Hepatocyte (in vitro differentiated cells): ENCODE results near the gene LCN15. TPM values are rescaled to one million over a fixed set of nuclear protein-coding genes. Genes with fewer than 3 reads are reported as not detected.

ENCODE experiments used
- DNase-seq: peaks from one replicate; pipeline ENCODE4 v3.0.0-alpha.2; 2016; ENCODE audit warnings: low spot score
- H2AFZ ChIP-seq: fragments of 200-600 bp; sonication (generic); 2 replicates; pipeline ENCODE4 v1.6.0; 2016; ENCODE audit warnings: antibody characterized with exemption, mild to moderate bottlenecking
- H3K27ac ChIP-seq: fragments of 200-600 bp; sonication (generic); 2 replicates; pipeline ENCODE4 v1.5.1; 2016; ENCODE audit warnings: mild to moderate bottlenecking
- H3K27me3 ChIP-seq: fragments of 200-600 bp; sonication (generic); 2 replicates; pipeline ENCODE4 v1.6.1; 2016
- H3K36me3 ChIP-seq: fragments of 200-600 bp; sonication (generic); replicated peaks from 2 replicates; pipeline ENCODE4 v1.5.1; 2016; ENCODE audit warnings: low read depth; ENCODE audit not compliant: insufficient read depth
- H3K4me1 ChIP-seq: fragments of 200-600 bp; sonication (generic); 2 replicates; pipeline ENCODE4 v1.5.1; 2016; ENCODE audit warnings: mild to moderate bottlenecking, moderate library complexity; ENCODE audit not compliant: insufficient read depth
- H3K4me2 ChIP-seq: fragments of 200-600 bp; sonication (generic); 2 replicates; pipeline ENCODE4 v1.6.0; 2016
- H3K4me3 ChIP-seq: fragments of 200-600 bp; sonication (generic); 2 replicates; pipeline ENCODE4 v1.5.1; 2016; ENCODE audit warnings: mild to moderate bottlenecking
- H3K79me2 ChIP-seq: fragments of 200-600 bp; sonication (generic); 2 replicates; pipeline ENCODE4 v1.6.0; 2017; ENCODE audit warnings: mild to moderate bottlenecking
- H3K9me2 ChIP-seq: fragments of 200-600 bp; sonication (generic); replicated peaks from 2 replicates; pipeline ENCODE4 v1.6.0; 2017; ENCODE audit warnings: mild to moderate bottlenecking; ENCODE audit not compliant: insufficient read depth
- H3K9me3 ChIP-seq: fragments of 200-600 bp; sonication (generic); 2 replicates; pipeline ENCODE4 v1.5.1; 2016; ENCODE audit warnings: low read depth, mild to moderate bottlenecking
- H4K20me1 ChIP-seq: fragments of 200-600 bp; sonication (generic); 2 replicates; pipeline ENCODE4 v1.6.0; 2016; ENCODE audit warnings: mild to moderate bottlenecking; ENCODE audit not compliant: insufficient read depth, poor library complexity, severe bottlenecking
- EZH2 ChIP-seq: fragments of 200-600 bp; sonication (generic); IDR thresholded peaks from 2 replicates; pipeline ENCODE4 v1.6.1; 2016; ENCODE audit warnings: antibody characterized with exemption, mild to moderate bottlenecking, borderline replicate concordance
- EZH2phosphoT487 ChIP-seq: fragments of 200-600 bp; sonication (generic); IDR thresholded peaks from one replicate; pipeline ENCODE4 v1.6.1; 2018; ENCODE audit warnings: antibody characterized with exemption, mild to moderate bottlenecking, low read depth, moderate library complexity; ENCODE audit not compliant: unreplicated experiment, severe bottlenecking
- WGBS: methylation state at CpG from one replicate; pipeline ENCODE4 v1.1.6; 2016; ENCODE audit warnings: low lambda C conversion rate; ENCODE audit errors: missing lambda C conversion rate; 5-methylcytosine and 5-hydroxymethylcytosine counted together
- polyA plus RNA-seq: library from polyadenylated mRNA; unstranded; fragments of >200 nt; fragmentation: Nextera tagmentation; extraction: Ambion mirVana; gene quantifications from 2 replicates; pipeline ENCODE4 v1.2.1, GENCODE V29; 2016
- total RNA-seq: library from RNA; depleted of rRNA; stranded (reverse); fragments of >200 nt; gene quantifications from 2 replicates; pipeline ENCODE4 v1.2.3, GENCODE V29; 2014
- TF ChIP-seq, protein P1 (sequence below): fragments of 200-600 bp; sonication (generic); IDR thresholded peaks from 2 replicates; pipeline ENCODE4 v1.5.1; 2016; ENCODE audit warnings: antibody characterized with exemption, mild to moderate bottlenecking; ENCODE audit not compliant: poor library complexity

LCN15 gene
- total and polyA plus RNA-seq, 2 experiments from 2014 or later = 1.4 to 1.5 TPM

DNA sequence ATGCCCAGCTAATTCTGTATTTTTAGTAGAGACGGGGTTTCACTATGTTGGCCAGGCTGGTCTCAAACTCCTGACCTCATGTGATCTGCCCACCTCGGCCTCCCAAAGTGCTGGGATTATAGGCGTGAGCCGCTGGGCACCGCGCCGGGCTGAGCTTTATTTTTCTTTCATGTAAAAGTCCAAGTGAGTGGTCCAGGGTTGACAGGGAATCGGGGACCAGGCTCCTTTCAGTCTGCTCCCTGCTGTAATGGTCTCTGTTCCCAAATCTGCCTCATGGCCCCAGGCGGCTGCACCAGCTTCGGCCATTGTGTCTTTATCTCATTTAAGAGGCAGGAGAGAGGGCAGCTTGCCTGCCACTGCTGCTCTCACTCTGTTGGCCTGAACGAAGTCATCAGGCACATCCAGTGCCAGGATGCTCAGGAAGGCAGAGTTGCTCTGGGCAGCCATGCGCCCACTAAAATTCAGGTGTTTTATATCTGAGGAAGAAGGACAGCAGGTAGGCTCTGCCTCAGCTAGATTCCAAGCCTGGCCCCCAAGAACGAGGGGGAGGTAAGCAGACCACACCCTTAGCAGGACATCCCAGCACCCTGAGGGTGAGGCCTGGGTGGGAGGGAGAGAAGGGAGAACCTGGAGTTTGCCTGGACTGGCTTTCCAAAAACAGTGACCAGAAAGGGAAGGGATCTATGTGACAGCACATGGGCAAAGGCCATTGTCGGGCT lies 30.1 kb upstream of the LCN15 start:
- no peak for DNase-seq
- H3K9me2 ChIP-seq = no peaks in the 10 kb centered on the region
- H3K9me3 ChIP-seq = no peaks in the 10 kb centered on the region
- peak overlapping the region; percentile 29 for H3K4me2 ChIP-seq
- TF ChIP-seq EZH2 (no peak), EZH2phosphoT487 (no peak)
- TF ChIP-seq, protein P1, sequence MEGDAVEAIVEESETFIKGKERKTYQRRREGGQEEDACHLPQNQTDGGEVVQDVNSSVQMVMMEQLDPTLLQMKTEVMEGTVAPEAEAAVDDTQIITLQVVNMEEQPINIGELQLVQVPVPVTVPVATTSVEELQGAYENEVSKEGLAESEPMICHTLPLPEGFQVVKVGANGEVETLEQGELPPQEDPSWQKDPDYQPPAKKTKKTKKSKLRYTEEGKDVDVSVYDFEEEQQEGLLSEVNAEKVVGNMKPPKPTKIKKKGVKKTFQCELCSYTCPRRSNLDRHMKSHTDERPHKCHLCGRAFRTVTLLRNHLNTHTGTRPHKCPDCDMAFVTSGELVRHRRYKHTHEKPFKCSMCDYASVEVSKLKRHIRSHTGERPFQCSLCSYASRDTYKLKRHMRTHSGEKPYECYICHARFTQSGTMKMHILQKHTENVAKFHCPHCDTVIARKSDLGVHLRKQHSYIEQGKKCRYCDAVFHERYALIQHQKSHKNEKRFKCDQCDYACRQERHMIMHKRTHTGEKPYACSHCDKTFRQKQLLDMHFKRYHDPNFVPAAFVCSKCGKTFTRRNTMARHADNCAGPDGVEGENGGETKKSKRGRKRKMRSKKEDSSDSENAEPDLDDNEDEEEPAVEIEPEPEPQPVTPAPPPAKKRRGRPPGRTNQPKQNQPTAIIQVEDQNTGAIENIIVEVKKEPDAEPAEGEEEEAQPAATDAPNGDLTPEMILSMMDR = no peak
- peak overlapping the region; percentile 97 for H3K27ac ChIP-seq
- no peaks in the 10 kb centered on the region for H4K20me1 ChIP-seq
- H3K27me3 ChIP-seq = no peaks in the 10 kb centered on the region
- no peak overlapping the region for H2AFZ ChIP-seq
- no peaks in the 10 kb centered on the region for H3K36me3 ChIP-seq
- WGBS = 89% methylated on average over 14 of the region's 14 CpGs
- H3K79me2 ChIP-seq = peaks cover 28% of the 10 kb centered on the region
- no peak overlapping the region for H3K4me3 ChIP-seq
- H3K4me1 ChIP-seq = peaks cover 64% of the 10 kb centered on the region

DNA sequence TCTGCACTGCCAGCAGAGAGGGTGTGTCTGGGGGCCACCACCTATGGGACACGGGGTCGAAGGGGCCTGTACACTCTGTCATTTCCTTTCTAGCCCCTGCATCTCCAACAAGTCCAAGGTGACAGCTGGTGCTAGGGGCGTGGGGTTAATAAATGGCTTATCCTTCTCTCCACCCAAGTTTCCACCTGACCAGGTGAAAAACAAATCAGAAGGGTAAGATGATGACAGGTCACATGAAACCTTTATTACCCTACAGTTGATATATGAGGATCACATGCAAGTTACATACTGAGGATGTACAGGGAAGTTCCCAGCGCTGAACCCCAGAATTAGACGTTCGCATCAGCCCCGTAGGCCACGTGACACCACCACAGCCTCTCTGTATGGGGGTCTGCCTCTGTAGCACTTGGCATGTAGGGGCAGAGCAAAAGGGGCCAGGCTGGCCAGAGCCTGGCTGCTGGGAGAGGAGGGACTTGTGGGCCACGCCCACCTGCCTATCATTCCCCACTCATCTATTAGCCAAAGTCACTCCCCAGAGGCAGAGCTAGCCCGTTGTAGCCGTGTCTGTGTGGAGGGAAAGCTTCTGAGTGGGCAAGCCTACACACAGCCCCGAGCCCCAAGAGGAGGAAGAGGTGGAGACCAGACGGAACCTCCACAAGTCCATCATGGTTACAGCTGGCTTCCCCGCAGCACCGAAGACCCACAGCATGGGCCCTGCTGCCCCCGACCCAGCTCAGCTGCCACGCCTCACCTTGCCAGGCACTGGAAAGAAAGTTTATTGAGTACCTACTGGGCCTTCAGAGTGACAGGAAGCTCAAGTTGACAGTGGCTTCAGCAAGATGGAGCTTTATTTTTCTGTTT lies 29.0 kb upstream of the LCN15 start:
- H3K27ac ChIP-seq = peak overlapping the region; percentile 97
- peaks cover 25% of the 10 kb centered on the region for H3K79me2 ChIP-seq
- WGBS = 83% methylated on average over 17 of the region's 17 CpGs
- H4K20me1 ChIP-seq = no peaks in the 10 kb centered on the region
- H2AFZ ChIP-seq = no peak overlapping the region
- H3K9me2 ChIP-seq = no peaks in the 10 kb centered on the region
- TF ChIP-seq EZH2 = no peak
- TF ChIP-seq, protein P1 = no peak
- TF ChIP-seq EZH2phosphoT487 = no peak
- peak; percentile 78 for DNase-seq
- H3K27me3 ChIP-seq = no peaks in the 10 kb centered on the region
- H3K9me3 ChIP-seq = no peaks in the 10 kb centered on the region
- peaks cover 61% of the 10 kb centered on the region for H3K4me1 ChIP-seq
- H3K36me3 ChIP-seq = no peaks in the 10 kb centered on the region
- H3K4me2 ChIP-seq = peak overlapping the region; percentile 87
- no peak overlapping the region for H3K4me3 ChIP-seq

DNA sequence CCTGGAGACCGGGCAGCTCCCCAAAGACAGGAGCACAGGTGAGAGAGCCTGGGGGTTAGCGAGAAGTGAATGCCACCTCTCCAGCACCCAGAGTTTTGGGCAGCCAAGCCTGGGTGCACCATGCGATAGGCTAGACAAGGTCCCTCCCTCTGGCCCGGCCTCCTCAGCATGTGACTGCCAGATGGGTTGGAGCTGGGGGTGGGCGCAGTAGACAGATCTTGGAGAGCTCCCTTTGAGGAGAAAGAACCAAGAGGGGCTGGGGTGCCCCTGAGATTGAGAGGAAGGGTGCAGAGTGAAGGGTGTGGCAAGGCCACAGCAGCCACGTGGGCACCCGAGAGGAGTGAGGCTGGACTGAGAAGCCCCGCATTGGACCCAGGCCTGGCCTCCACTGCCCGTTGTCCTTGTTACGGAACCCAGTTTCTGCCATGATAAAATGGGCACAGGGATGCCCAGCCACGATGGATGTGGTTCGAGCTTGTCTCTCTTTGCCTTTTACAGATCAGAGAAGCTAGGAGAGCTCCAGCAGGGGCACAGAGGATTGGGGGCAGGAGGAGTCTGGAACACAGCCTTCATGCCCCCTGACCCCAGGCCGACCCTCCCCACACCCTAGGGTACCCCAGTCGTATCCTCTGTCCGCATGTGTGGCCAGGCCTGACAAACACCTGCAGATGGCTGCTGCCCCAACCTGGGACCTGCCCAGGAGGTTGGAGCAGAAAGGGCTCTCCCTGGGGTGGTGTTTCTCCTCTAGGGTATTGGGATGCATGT lies 28.2 kb upstream of the LCN15 start:
- TF ChIP-seq, protein P1 = no peak
- TF ChIP-seq EZH2 = no peak
- no peak for TF ChIP-seq EZH2phosphoT487
- H3K36me3 ChIP-seq = no peaks in the 10 kb centered on the region
- H3K27me3 ChIP-seq = no peaks in the 10 kb centered on the region
- no peaks in the 10 kb centered on the region for H3K9me3 ChIP-seq
- peak overlapping the region; percentile 97 for H3K27ac ChIP-seq
- H3K4me3 ChIP-seq = peak overlapping the region; percentile 50
- no peaks in the 10 kb centered on the region for H4K20me1 ChIP-seq
- H3K79me2 ChIP-seq = peaks cover 21% of the 10 kb centered on the region
- H3K4me1 ChIP-seq = peaks cover 59% of the 10 kb centered on the region
- H3K4me2 ChIP-seq = peak overlapping the region; percentile 87
- no peaks in the 10 kb centered on the region for H3K9me2 ChIP-seq
- 87% methylated on average over 15 of the region's 15 CpGs for WGBS
- no peak overlapping the region for H2AFZ ChIP-seq
- DNase-seq = no peak
